ENCODE data around the gene PDE4B.
"Not testable (repeated sequence)": the region's sequence is repeated elsewhere in the genome, so short reads cannot be mapped to it uniquely, and the experiment has no call there.

PDE4B gene

DNA sequence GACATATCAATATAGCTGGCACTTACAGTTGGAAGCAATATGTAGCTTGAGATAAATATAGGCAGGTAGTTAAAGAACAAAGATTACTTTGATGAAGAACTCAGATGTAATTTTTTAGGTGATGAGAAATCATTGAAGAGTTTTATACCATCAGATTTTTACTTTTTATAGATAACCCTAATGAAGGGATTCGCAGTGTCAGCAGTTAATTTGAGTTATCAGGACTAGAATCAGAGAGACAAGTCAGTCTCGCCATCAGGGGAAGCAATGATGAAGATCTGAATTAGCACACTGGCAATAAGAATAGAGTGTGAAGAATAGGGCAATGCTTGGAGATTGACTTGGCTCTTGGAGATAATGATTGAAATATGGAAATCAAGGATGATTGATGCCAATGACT is 342.5 kb downstream of the PDE4B start:
- DNase-seq (ENCODE audit: low spot score) = no peak

DNA sequence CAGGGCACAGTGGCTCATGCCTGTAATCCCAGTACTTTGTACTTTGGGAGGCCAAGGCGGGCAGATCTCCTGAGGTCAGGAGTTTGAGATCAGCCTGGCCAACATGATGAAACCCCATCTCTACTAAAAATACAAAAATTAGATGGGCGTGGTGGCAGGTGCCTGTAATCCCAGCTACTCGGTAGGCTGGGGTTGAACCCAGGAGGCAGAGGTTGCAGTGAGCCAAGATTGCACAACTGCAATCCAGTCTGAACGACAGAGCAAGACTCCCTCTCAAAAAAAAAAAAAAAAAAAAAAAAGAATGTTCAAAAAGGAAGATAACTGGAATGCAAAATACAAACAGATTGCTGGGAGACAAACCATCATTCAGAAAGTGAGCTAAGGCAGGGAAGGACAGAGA is 343.7 kb downstream of the PDE4B start:
- not testable (repeated sequence) for DNase-seq (ENCODE audit: low spot score)

DNA sequence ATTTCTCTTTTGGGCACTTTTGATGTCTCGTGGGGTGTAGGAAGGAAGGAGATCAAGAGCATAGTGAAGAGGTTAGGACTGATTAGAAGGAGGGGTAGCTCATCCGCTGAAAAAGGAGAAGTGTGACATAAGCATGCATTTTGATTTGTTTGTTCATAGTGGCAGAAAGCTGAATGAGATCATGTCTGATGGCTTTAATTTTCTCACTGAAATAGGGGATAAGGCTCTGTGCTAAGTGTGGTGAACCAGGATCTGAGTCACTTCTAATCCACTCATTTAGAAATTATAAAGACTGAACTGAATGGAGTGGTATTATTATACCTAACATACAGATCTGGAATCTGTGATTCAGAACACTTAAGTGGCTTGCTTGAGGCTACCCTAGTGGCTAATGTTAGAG is 344.5 kb downstream of the PDE4B start:
- DNase-seq (ENCODE audit: low spot score) = no peak

DNA sequence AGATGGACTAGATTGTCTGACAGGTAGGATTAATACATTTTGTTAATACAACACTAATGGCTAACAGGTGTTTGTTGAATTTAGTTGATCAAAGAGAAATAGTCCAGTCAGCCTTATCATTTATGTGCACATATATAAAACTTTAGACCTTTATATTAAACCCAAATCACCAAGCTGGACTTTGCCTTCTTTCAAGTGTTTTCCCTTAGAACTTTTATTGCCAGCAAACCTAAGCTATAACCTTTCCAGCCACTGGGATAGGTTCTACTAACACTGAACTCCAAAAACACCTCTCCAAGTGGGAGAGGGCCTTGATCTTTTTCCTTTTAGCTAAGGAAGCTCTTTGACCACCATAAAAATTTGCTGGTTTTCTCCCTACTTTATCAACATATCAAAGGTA is 345.9 kb downstream of the PDE4B start:
- DNase-seq (ENCODE audit: low spot score) = no peak

DNA sequence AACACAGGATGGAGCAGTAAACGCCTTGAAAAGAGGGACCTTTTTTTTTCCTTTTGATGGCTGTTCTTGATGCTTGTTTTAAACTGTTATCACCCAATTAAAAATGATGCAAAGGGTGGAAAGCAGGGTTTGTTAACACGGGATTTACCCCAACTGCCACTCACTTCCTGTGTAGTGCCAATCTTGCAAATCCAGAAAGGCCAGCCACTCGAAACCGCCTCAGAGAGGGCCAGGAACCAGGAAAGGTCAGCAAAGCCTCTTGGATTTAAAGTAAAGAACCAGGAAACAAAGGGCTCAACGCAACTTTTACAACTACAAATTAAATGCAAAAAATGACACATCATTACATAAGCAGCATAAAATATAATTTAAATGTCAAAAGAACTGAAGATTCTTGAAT is 347.4 kb downstream of the PDE4B start:
- DNase-seq (ENCODE audit: low spot score) = no peak

DNA sequence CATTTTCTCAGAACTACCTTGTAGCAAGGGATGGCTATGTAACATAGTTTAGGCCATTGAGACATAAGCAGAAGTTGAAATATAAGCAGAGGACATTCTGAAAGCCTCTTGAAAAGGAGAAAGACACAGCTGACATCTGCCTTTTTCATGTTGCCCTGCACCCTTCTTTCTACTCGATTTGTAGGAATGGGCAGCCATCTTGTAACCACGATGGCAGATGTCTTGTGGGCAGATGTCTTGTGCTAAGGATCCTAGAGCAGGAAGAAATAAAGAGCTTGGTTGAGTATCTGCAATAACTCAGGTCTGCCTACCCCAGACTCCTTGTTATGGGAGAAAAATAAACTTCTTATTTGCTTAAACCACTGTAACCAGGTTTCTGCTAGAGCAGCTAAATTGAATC is 351.0 kb downstream of the PDE4B start:
- no peak for DNase-seq (ENCODE audit: low spot score)

GRCh38 chr1:66147226-66147835 is 354.6 kb downstream of the PDE4B start:
- DNase-seq (ENCODE audit: low spot score) = no peak

DNA sequence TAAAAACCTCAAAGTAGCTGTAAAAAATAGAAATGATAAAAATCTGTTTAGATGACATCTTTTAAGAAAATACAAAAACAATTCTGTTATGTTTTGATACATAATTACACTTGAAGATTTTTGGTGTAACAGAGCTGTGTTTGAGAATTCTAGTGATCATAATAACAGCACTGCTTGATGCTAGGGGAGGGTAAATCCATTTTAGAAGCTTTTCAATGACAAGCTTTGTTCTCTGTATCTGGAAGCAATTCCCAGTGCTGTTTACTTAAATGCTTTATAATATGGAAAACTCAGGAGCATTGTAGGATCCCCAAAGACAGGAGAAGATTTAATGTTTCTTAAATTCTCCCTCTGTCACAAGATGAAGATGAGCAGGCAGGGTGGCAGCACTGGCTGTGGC is 359.3 kb downstream of the PDE4B start:
- DNase-seq (ENCODE audit: low spot score) = no peak

DNA sequence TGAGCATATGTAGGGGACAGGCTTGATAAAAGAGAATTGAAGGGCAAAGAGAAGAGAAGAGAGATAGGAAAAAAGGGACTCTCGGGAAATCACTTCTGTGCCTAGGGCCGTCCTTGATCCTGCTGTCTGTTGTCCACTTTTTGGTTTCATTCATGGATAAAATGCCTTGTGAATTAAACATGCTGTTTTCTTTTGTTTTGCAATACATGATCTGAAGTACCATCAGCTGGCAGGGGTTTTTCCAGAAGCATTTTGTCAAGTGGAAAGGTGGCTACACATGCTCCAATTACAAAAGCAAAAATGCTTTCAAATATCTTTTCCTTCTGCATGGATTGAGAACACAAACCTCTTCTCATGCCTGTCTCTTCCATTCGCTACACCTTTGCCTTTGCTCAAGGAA is 361.7 kb downstream of the PDE4B start:
- DNase-seq (ENCODE audit: low spot score) = no peak

DNA sequence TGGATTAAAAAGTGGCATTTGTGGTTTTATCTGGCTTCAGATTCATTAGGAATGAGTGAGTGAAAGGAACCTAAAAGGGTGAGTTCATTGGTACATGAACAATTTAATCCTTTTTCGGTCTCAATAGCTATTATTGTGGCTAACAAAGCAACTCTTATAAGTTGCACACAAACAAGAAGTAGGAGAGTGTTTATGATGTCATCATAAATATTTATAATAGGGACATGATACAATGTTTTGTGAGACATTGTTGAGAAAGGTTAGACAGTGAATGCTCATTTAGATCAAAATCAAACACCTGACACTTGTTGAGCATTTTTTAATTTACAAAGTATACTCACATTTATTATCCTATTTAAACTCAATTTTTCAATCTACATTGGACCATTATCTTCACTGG is 363.4 kb downstream of the PDE4B start:
- DNase-seq (ENCODE audit: low spot score) = no peak

DNA sequence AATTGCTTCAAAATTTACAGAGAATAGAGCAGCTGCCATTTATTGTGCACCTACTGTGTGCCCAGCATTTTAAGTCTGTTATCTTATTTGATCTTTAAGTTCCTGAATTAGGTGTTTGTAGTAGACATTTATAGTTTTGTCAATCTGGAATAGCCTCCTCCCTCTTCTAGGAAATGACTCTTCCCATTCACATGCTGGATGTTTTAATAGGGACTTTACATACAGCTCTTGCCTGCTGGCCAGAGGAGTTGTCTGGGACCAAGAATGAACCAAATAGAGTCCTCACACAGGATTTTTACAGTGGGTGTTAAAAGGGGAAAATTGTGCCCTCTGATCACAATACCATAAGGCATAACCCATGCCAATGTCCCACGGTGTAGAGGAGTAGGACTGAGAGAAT is 367.1 kb downstream of the PDE4B start:
- DNase-seq (ENCODE audit: low spot score) = no peak

DNA sequence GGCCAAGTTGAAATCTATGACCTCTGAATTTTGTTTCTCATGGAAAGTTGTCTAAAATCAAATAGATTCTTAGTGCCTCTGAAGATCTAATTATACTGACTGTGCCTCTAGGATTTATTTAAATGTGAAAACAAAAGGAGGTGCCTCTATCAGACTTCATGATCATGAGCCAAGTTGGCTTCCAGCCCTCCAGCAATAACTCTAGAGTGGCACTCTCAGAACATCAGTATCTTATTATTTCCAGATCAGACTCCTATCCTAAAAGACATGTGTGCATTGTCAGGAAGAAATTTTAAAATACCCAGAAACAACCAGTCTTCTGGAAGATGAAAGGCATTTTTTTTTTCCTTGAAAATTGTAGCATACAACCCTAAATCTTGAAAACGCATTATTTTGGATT is 368.0 kb downstream of the PDE4B start:
- no peak for DNase-seq (ENCODE audit: low spot score)

- DNase-seq (ENCODE audit: low spot score) = no peak
These were observed 374.1 kb downstream of the PDE4B start for GRCh38 chr1:66166753-66167152.

GRCh38 chr1:66167267-66167666 is 374.6 kb downstream of the PDE4B start:
- DNase-seq (ENCODE audit: low spot score) = no peak

DNA sequence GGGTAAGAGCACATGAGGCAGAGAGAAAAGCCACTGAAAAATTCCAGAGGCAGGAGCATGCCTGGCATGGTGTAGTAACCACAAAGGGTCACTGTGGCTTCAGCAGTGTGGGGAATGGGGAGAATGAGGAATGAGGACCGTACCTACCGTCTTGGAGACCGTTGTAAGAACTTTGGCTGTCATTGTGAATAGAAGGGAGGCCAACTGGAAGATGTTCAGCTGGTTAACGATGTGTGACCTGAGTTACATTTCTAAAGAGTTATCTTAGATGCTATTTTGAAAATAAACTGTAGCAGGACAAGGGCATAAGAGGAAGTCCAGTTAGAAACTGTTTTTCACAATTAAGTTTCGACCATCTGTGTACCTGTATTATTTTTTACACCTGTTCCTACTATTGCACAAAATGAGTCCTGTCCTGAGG is 375.8 kb downstream of the PDE4B start:
- DNase-seq (ENCODE audit: low spot score) = no peak

DNA sequence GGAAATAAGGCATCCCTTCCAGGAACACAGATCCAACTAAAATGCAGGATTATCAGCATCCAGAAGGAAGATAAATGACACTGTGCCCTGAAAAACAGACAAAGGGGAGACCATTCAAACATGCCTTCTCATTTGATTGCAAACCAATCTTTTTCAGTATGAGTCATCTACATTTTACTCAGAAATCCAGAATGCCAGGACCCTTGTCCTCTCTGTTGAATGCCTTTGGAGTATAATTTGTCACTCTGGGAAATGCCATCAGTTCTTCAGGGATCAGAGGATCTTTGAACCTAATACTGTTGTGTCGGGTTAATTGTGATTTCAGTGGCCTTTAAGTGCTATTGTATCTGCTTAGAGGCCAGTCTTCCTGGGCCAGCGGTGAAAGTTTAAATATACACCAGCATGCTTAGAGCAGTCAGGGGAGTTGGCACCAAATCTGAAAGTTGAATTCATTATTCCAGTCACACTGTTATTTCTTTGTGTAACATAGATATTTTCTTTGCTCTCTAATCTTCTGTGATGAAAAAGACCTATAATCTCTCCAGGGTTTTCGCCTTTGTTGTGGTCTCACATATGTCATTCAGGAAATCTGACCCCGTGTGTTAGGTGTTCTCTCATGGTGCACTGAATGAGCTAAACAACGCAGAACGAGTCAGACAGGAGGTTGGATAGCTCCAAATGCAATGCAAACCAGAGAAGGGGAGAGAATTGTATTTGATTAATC is 376.4 kb downstream of the PDE4B start:
- DNase-seq (ENCODE audit: low spot score) = no peak

GRCh38 chr1:66172272-66172671 is 379.6 kb downstream of the PDE4B start:
- DNase-seq (ENCODE audit: low spot score) = no peak

GRCh38 chr1:66175098-66175497 is 382.4 kb downstream of the PDE4B start:
- no peak for DNase-seq (ENCODE audit: low spot score)

DNA sequence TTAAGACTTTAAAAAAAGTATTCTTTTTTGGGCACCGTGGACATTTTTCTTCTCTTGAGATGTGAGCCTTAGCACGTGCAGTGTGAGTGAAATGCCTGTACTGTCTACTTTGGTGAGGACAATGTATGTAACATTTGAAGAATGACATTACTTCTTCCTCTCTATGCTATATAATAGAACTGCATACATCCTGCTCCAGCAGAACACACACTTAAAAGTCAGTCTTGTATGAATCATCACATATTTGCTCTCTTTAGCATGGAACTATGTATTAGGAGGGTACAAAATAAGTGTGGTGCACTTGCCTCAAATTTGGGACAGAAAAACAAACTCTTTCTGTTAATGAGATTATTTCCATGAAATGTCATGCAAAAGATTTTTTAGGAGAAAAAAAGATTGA is 382.9 kb downstream of the PDE4B start:
- DNase-seq (ENCODE audit: low spot score) = no peak

DNA sequence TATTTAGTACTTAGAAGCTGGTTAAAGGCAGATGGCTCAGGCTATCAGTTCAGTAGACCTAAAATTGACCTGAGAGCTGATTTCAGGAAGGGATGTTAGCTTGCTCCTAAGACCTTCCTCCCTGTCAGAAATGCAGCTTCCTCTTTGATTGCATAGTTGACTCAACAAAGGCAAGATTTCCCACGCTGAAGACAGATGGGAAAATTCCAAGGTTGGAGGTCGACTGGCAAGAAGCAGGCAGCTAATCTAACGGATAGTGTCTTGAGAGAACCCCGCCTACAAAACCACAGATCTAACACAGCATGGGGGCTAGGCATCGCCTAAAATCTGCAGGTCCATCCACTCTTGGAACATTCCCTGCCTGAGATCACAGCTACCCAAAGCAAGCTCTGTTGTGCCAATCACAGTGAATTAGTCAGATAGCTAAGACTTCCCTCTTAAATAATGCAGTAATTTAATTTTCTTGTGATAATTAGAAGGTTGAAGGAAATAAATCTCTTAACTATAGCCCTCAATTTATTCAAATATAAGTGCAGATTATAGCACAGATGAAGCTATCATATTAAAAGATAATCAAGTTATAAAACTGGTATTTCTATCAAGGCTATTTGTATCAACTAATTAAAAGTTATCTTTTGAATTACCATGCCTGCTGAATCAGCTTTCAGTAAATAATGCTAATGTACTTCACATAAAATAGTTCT is 383.5 kb downstream of the PDE4B start:
- no peak for DNase-seq (ENCODE audit: low spot score)

DNA sequence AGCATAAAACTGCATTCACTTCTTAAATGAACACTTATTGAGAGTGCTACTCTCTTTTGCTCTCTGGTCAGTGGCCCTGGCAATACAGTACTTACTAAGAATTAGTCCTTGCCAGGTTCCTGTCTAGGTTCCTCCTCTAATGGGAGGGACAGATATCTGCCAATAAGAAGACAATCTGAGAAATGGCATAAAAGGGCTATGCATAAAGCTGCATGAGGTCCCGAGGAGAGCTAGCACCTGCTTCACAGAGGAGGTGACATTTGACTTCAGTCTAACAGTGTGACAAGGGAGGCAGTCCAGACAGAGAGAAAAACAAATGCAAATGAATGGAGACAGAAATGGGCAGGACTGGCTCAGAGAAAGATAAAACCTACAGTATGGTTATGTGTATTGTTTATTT is 384.1 kb downstream of the PDE4B start:
- no peak for DNase-seq (ENCODE audit: low spot score)

GRCh38 chr1:66177510-66177909 is 384.8 kb downstream of the PDE4B start:
- DNase-seq (ENCODE audit: low spot score) = no peak

GRCh38 chr1:66182026-66182425 is 389.3 kb downstream of the PDE4B start:
- DNase-seq (ENCODE audit: low spot score) = no peak

Measured in CD4-positive, alpha-beta T cell treated with Interleukin-6 at 100 ng/mL for 8 hours (primary cell).